HepG2 (cell line): ENCODE data around the gene SIRT7. TPM values are rescaled to one million over a fixed set of nuclear protein-coding genes. Genes with fewer than 3 reads are reported as not detected.

Source experiments
- HIVEP1 ChIP-seq: sonication (generic); formaldehyde crosslinking; IDR thresholded peaks from 2 replicates; pipeline ENCODE4 v1.4.0; 2020; ENCODE audit warnings: mild to moderate bottlenecking, missing genetic modification reagents
- NCOR1 ChIP-seq: fragments of 200-600 bp; sonication (generic); IDR thresholded peaks from 2 replicates; pipeline ENCODE4 v1.7.0; 2017; ENCODE audit warnings: antibody characterized with exemption, low read length, borderline replicate concordance
- PCBP1 ChIP-seq: fragments of 200-400 bp; formaldehyde crosslinking; IDR thresholded peaks from 2 replicates; pipeline ENCODE4 v1.6.1; 2017; ENCODE audit warnings: mild to moderate bottlenecking, low read depth, low read length, borderline replicate concordance
- SALL2 ChIP-seq: sonication (generic); formaldehyde crosslinking; IDR thresholded peaks from 2 replicates; pipeline ENCODE4 v1.8.1; 2023; ENCODE audit warnings: mild to moderate bottlenecking, missing genetic modification reagents, inconsistent platforms
- TOE1 ChIP-seq: sonication (generic); formaldehyde crosslinking; IDR thresholded peaks from 2 replicates; pipeline ENCODE4 v1.4.0; 2020; ENCODE audit warnings: mild to moderate bottlenecking, missing genetic modification reagents
- ZNF292 ChIP-seq: sonication (generic); formaldehyde crosslinking; IDR thresholded peaks from 2 replicates; pipeline ENCODE4 v1.8.1; 2022; ENCODE audit warnings: mild to moderate bottlenecking, low read depth, missing genetic modification reagents, borderline replicate concordance
- ZNF33A ChIP-seq: sonication (generic); formaldehyde crosslinking; IDR thresholded peaks from 2 replicates; pipeline ENCODE4 v1.5.1; 2020; ENCODE audit warnings: missing genetic modification reagents, mild to moderate bottlenecking, moderate library complexity, borderline replicate concordance
- polyA plus RNA-seq, 8 experiments: library from polyadenylated mRNA; depleted of rRNA in 3 of 8; stranded (reverse) in 7 of 8; unstranded in 1 of 8; fragments of >200 nt; fragmentation: Illumina TruSeq in 4 of 8; extraction: Trizol in 4 of 8; gene quantifications; 2 replicates each; pipeline versions ENCODE4 v1.2.1 to v1.2.3, GENCODE V29; 2011 to 2016; ENCODE audit warnings: low read depth in 4 of 8, missing spikeins in 1 of 8, mixed read lengths in 1 of 8; ENCODE audit not compliant: insufficient read depth in 1 of 8
- total RNA-seq, 5 experiments: library from RNA; depleted of rRNA; stranded (reverse); fragments of >200 nt; fragmentation: Illumina TruSeq; extraction: Trizol; gene quantifications; 2 replicates each; pipeline ENCODE4 v1.2.3, GENCODE V29; 2016; ENCODE audit warnings: low read depth in 1 of 5
- TF ChIP-seq, protein P1 (sequence below): sonication (generic); formaldehyde crosslinking; IDR thresholded peaks from 2 replicates; pipeline ENCODE4 v1.5.1; 2020; ENCODE audit warnings: mild to moderate bottlenecking, missing genetic modification reagents
- TF ChIP-seq, protein P2 (sequence below): sonication (generic); formaldehyde crosslinking; IDR thresholded peaks from 2 replicates; pipeline ENCODE4 v1.4.0; 2020; ENCODE audit warnings: missing genetic modification reagents, borderline replicate concordance

SIRT7 gene
- total and polyA plus RNA-seq, 2 of the 13 experiments (the other 11 are each of a cell fraction or from before 2014, with no cell fraction given), result 8.3 to 24.8 TPM

DNA sequence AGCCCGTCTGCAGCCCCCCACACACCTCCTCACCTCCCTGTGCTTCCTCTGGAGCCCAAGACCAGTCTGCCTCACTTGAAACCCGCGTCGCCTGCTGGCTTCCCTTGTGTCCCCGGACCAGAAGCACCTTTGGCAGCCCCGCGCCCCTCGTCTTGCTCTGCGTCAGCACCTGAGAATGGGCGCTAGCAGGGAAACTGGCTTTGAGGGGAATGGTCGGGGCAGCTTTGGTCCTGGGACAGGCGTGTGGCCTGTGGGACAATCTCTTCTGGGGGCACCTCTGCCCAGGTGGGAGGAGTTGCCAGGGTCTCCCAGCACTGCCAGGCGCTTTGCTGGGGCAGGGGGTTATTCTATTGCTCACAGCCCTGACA is 13.2 kb upstream of the SIRT7 start (continued):
- TF ChIP-seq, protein P1, sequence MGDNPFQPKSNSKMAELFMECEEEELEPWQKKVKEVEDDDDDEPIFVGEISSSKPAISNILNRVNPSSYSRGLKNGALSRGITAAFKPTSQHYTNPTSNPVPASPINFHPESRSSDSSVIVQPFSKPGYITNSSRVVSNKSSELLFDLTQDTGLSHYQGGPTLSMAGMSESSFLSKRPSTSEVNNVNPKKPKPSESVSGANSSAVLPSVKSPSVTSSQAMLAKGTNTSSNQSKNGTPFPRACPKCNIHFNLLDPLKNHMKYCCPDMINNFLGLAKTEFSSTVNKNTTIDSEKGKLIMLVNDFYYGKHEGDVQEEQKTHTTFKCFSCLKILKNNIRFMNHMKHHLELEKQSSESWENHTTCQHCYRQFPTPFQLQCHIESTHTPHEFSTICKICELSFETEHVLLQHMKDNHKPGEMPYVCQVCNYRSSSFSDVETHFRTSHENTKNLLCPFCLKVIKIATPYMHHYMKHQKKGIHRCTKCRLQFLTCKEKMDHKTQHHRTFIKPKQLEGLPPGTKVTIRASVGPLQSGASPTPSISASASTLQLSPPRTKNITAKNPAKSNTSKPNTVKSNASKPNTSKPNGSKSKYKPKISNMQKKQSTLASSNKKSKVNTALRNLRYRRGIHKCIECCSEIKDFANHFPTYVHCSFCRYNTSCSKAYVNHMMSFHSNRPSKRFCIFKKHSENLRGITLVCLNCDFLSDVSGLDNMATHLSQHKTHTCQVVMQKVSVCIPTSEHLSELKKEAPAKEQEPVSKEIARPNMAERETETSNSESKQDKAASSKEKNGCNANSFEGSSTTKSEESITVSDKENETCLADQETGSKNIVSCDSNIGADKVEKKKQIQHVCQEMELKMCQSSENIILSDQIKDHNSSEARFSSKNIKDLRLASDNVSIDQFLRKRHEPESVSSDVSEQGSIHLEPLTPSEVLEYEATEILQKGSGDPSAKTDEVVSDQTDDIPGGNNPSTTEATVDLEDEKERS, result no peak
- TF ChIP-seq NCOR1 (no peak), ZNF292 (CRISPR knock-in tag) (no peak), SALL2 (CRISPR knock-in tag) (0 out of 2 replicates have a peak, but pooled peaks have one; percentile 21), ZNF33A (CRISPR knock-in tag) (no peak), HIVEP1 (peak; percentile 10; the same call in 1 of the 2 replicates), PCBP1 (0 out of 2 replicates have a peak, but pooled peaks have one; percentile 75), TOE1 (no peak)
- TF ChIP-seq, protein P2, sequence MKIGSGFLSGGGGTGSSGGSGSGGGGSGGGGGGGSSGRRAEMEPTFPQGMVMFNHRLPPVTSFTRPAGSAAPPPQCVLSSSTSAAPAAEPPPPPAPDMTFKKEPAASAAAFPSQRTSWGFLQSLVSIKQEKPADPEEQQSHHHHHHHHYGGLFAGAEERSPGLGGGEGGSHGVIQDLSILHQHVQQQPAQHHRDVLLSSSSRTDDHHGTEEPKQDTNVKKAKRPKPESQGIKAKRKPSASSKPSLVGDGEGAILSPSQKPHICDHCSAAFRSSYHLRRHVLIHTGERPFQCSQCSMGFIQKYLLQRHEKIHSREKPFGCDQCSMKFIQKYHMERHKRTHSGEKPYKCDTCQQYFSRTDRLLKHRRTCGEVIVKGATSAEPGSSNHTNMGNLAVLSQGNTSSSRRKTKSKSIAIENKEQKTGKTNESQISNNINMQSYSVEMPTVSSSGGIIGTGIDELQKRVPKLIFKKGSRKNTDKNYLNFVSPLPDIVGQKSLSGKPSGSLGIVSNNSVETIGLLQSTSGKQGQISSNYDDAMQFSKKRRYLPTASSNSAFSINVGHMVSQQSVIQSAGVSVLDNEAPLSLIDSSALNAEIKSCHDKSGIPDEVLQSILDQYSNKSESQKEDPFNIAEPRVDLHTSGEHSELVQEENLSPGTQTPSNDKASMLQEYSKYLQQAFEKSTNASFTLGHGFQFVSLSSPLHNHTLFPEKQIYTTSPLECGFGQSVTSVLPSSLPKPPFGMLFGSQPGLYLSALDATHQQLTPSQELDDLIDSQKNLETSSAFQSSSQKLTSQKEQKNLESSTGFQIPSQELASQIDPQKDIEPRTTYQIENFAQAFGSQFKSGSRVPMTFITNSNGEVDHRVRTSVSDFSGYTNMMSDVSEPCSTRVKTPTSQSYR (CRISPR knock-in tag), result no peak
